Sigmoid colon (tissue), 4 donors: ENCODE results near the gene AIRE.

ENCODE experiments used
- CTCF ChIP-seq, 4 experiments: fragments of 450-650 bp in 3 of 4; fragments of 200-600 bp in 1 of 4; IDR thresholded peaks; one replicate each; pipeline ENCODE4 v1.5.1; 2016 to 2019; ENCODE audit warnings: antibody characterized with exemption in 4 of 4, mild to moderate bottlenecking in 3 of 4, moderate library complexity in 2 of 4
- POLR2A ChIP-seq, 2 donors: fragments of 450-650 bp; IDR thresholded peaks; one replicate each; pipeline ENCODE4 v1.6.1; 2016; ENCODE audit warnings: antibody characterized with exemption in 2 of 2, mild to moderate bottlenecking in 2 of 2, moderate library complexity in 2 of 2
- POLR2AphosphoS5 ChIP-seq, 4 donors: sonication (generic); formaldehyde crosslinking; IDR thresholded peaks; one replicate each; pipeline ENCODE4 v1.6.1; 2017; ENCODE audit warnings: antibody characterized with exemption in 4 of 4

GRCh38 chr21:44295646-44296045 is 10.0 kb downstream of the AIRE start:
- TF ChIP-seq CTCF (IDR thresholded peaks at IDR 0.05) (no peak), POLR2AphosphoS5 (IDR thresholded peaks at IDR 0.05) (no peak), POLR2A (IDR thresholded peaks at IDR 0.05) (no peak)
